HG03159 (cell line): Measurements from ENCODE around the gene KIAA1755.

ENCODE experiments used
- ATAC-seq: cut with Tn5 transposase; IDR thresholded peaks from one replicate; pipeline ENCODE4 v1.9.1; 2021; ENCODE audit warnings: mild to moderate bottlenecking, moderate library complexity; ENCODE audit not compliant: unreplicated experiment

The KIAA1755 gene

GRCh38 chr20:38208088-38208487 is 52.4 kb downstream of the KIAA1755 start:
- ATAC-seq, result no peak

DNA sequence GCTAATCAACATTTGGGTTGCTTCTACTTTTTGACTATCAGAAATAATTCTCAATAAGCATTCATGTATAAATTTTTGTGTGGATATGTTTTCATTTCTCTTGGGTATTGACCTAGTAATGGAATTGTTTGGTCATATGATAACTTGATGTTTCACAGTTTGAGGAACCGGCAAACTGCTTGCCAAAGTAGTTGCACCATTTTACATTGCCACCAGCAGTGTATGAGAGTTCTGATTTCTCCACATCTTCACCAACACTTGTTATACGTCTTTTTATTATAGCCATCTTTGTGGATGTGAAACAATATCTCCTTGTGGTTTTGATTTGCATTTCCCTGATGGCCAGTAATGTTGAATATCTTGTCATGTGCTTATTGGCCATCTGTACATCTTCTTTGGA is 52.9 kb downstream of the KIAA1755 start:
- ATAC-seq, result no peak

- no peak for ATAC-seq
Measured at GRCh38 chr20:38205001-38205400, 55.5 kb downstream of the KIAA1755 start.

DNA sequence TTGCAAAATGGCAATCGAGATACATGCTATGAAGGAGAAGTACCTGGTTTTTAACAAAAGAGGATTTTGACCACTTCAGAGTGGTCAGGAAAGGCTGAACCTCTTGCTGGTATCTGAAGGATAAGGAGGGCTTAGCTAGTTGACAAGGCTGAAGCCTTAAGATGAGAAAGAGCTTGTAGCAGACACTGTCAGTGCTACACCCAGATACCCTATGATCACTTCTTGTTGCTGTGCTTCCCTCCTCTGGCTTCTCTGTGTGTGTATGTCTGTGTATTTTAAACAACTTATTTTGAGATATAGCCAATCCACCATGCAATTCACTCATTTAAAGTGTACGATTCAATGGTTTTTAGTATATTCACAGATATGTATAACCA is 56.6 kb downstream of the KIAA1755 start:
- ATAC-seq, result no peak

DNA sequence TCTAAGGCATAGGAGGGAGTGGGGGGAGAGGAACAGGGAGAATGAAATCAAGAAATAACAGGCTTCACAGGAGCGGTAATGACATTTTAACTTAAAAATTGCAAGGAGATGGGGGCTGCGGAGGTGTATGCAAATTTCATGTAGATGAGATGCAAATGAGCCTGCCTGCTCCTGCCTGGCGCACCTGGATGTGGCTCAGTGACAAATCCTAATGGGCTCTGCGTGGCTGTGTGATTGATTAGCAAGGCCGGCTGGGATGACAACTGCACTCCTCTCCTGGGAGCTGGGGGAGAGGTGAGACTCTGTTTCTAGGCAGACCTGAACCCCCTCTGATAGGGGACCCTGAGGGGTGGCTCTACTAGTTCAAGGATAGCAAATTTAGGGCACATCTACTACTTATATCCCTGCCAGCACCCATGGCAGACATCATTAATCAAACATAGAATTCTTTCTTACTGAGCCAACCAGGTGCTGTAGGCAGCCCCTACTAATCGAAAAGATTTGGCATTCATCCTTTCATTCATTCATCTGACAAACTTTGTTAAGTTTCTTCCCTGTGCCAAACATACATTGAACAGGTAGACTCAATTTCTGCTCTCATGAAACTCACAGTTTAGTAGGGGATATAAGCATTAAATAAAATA is 57.1 kb downstream of the KIAA1755 start:
- ATAC-seq, result no peak

GRCh38 chr20:38202982-38203293 is 57.6 kb downstream of the KIAA1755 start:
- ATAC-seq, result no peak

DNA sequence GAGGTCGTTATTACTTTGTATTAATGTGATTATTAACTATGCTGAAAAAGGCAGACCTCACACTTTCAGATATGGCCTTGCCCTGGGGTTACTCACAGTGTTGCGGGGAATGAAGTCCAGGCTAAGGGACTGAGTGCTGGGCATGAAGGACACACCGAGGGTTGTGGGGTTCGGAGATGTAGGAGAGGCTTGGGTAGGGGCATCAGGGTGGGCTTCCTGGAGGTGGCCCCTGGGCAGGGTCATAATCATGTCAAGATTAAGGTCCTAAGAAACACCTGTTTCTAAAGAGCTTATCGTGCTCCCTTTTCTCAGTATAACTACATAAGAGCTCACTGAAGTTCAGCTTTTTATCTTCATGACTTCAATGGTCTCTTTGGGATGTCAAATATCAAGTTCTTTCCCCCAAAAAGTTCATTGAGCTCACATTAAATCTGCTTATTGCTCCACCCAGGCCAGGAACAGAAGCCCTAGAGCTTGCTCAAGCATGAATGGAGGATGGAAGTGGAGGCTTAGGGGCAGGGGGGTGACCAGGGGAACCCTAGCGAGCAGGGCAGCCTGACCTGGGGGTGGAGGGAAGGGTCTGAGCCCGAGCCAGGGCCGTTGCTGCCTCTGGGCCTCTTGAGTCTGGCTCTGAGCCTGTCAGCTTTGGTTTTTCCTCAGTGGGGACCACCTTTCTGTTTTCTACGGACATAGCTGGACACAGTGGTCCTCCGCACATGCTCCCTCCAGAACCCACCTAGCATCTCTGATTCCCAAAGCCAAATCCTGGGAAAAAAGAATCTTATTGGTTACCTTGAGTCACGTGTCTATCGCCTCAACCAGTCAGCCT is 58.2 kb downstream of the KIAA1755 start:
- no peak for ATAC-seq

- no peak for ATAC-seq
Measured at GRCh38 chr20:38201356-38201755, 59.2 kb downstream of the KIAA1755 start.

GRCh38 chr20:38200646-38201045 is 59.9 kb downstream of the KIAA1755 start:
- no peak for ATAC-seq

- no peak for ATAC-seq
Measured at GRCh38 chr20:38199501-38200390, 60.8 kb downstream of the KIAA1755 start.

DNA sequence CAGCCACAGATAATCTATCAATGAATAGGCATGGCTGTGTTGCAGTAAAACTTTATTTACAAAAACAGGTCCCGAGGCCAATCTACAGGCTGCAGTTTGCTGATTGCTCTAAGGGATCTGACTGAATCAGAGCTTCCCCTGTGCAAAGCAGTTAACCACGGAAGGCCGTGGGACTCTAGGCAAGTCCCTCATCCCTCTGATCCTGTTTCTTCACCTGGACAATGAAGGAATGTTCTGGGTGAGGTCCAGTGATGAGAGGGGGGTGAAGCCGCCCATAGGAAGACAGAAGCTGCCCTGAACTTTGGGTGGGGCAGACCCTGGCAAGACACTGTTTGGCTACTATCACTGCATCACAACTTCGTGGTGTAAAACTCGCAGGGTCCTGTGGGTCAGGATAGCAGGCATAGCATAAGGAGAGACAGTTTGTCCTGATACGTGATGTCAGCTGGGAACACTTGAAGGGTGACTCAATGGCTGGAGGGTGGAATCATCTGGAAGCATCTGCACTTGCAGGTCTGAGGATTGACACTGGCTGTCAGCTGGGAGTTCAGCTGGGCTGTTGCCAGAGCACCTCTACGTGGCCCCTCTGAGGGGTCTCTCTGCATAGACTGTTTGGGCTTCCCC is 62.2 kb downstream of the KIAA1755 start:
- no peak for ATAC-seq

DNA sequence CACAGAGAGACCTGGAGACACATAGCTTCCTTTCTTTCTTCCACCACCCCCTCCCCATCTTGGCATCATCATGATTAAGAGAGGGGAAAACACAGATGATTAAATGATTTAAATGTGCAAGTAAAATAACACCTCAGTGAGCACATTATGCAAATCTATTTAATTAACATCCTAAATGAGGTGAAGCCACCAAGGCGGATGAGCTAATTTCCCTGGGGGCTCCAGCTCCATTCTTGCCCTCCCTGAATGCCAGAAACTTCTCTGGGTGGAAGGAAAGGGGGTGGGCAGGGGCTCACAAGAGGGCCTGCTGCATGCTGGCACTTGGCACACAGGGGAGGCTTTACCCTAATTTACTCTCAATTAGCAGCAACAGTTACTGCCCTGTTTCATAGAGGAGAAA is 62.9 kb downstream of the KIAA1755 start:
- ATAC-seq, result no peak

DNA sequence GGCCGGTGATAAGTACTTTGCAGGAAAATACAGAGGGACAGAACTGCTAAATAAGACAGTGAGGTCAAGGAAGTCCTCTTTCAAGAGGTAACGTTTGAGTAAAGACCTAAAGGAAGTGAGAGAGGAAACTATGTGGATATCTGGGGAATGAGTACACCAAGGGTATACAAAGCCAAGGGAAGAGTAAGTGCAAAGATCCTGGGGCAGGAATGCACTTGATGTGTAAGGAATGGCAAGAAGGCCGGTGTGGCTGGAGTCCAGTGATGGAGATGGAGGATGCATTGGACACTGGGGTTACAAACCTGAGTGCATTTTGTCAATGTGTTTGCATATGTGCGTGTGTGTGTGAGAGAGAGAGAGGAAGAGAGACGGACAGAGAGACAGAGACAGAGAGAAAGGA is 63.3 kb downstream of the KIAA1755 start:
- ATAC-seq, result no peak

GRCh38 chr20:38196592-38196991 is 63.9 kb downstream of the KIAA1755 start:
- no peak for ATAC-seq

DNA sequence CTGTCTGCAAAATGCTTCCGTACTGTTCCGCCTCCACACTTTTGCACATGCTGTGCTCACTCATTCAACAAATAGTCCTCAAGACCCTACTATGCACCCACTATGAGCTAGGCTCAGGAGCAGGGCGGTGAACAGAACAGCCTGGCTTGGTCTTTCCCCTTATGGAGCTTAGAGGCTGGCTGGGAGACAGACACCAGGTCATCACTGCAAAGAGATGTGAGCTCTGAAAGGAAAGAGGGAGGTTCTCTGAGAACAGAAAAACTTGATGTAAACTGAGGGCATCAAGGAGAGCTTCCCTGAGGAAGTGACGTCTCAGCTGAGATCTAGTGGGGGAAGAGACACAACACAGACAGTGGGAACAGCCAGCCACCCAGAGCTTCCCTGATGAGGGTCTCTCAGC is 64.5 kb downstream of the KIAA1755 start:
- no peak for ATAC-seq

DNA sequence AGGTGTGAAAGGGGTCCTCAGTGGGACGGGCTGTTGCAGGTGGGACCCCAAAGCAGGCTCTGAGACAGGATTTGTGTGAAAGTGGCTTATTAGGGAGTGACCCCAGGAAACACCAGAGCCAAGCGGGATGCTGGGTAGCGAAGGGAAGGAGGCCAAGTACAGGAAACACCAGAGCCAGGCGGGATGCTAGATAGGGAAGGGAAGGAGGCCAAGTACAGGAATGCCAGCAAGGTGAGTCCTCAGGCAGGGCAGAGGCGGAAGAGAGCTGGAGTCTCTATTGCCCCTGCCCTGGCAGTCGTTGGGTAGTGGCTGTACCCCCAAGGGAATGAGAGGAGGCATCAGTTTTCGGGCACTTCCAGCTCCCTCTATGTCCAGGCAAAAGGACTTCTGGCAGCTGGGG is 65.0 kb downstream of the KIAA1755 start:
- ATAC-seq, result no peak

GRCh38 chr20:38194971-38195504 is 65.5 kb downstream of the KIAA1755 start:
- no peak for ATAC-seq

- ATAC-seq, result no peak
Measured at GRCh38 chr20:38193586-38194105, 66.9 kb downstream of the KIAA1755 start.

- ATAC-seq, result no peak
Measured at GRCh38 chr20:38192323-38192885, 68.1 kb downstream of the KIAA1755 start.

- no peak for ATAC-seq
Measured at GRCh38 chr20:38191654-38192053, 68.9 kb downstream of the KIAA1755 start.
